SK-N-SH treated with all-trans-retinoic acid at 6 μM for 48 hours (cell line): ENCODE data around the gene FYN.

Experiments
- BACH2 ChIP-seq: fragments of 250-450 bp; sonication (Bioruptor Pico); IDR thresholded peaks from 2 replicates; pipeline ENCODE4 v1.9.0; 2021; ENCODE audit warnings: mild to moderate bottlenecking, borderline replicate concordance
- RARB ChIP-seq: fragments of 250-450 bp; sonication (Bioruptor Pico); IDR thresholded peaks from 2 replicates; pipeline ENCODE4 v1.8.0; 2021; ENCODE audit warnings: mild to moderate bottlenecking, moderate library complexity

DNA sequence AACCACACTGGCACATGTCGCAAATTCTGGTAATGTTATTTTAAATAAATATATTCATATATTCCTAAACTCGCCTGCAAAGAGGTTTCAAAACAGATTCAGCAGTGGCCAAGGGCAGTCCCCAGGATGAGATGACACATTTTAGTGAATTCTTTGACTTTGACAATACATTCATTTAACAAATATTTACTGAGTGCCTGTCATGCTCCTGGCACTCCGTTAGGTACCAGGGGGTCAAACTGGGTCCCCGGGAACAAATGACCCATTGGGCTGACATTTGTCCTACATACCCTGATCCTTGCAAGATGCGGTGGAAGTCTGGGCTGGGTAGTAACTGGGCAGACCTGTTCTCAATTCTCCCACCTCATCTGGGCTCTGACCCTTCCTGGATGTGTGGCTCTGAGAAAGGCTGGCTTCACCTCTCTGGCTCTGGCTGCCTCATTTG, 74.9 kb downstream of the FYN start:
- TF ChIP-seq BACH2 (CRISPR knock-in tag) (no peak), RARB (CRISPR knock-in tag) (no peak)
